NCI-H2171 (cell line): ENCODE measurements around the gene TMEM109.
"Not testable (repeated sequence)": the region's sequence is repeated elsewhere in the genome, so short reads cannot be mapped to it uniquely, and the experiment has no call there.

Experiments
- DNase-seq: peaks from one replicate; lab custom pipeline; 2025; lab: John Stamatoyannopoulos, UW

The TMEM109 gene

DNA sequence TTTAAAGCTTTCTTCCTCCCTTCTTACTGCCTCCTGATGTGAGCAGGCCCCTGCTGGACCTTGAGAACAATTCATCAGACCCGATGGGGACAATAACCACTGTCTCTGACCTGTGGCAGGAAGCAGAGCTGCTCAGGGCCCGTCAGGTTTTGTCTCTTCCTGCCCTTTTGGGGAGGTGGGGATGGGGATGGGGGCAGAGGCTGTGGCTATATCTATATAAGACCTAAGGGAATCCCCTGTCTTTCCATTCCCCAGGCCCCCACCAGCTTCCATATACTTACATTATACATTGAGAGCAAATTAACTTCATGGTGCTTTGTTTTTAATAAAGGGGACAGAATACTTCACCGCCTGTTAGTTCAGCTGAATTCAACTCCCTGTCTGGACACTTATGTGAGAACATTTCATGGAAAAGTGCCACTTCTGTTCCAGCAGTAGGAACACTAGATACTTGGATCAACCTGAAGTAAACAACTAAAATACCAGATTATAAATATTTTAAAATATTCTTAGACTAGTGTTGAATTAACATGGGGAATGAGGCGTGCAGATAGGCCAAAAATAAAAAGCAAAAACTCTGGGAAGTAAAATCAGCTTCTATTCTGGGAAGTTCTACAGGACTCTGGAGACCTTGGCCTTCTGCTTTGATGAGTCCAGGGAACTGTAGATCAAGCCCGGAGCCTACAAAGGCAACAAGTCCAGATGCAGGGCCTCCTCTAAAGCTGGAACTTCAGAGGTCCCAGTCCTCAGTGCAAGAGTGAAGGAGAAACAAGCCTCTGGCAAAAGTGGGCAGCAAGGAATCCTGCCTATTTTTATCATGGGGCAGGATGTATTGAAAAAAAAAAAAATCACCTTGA, 35.5 kb upstream of the TMEM109 start:
- DNase-seq, result no peak

DNA sequence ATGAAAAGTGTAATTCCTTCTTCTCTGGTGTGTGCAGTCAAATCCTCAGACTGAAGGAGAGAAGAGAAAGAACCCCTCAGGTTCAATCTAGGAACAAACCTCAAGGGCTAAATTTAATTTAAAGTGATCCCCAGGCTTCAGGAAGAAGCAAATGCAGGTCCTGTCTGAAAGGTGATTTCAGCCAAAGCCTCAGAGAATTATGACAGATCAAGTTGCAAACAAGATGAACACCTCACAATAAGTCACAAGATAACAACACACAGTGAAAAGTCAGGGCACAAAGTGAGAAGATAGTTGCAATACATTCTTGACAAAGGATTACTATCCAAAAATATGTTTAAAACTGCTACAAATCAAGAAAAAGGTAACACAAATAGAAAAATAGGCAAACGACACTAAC, 34.9 kb upstream of the TMEM109 start:
- no peak for DNase-seq

DNA sequence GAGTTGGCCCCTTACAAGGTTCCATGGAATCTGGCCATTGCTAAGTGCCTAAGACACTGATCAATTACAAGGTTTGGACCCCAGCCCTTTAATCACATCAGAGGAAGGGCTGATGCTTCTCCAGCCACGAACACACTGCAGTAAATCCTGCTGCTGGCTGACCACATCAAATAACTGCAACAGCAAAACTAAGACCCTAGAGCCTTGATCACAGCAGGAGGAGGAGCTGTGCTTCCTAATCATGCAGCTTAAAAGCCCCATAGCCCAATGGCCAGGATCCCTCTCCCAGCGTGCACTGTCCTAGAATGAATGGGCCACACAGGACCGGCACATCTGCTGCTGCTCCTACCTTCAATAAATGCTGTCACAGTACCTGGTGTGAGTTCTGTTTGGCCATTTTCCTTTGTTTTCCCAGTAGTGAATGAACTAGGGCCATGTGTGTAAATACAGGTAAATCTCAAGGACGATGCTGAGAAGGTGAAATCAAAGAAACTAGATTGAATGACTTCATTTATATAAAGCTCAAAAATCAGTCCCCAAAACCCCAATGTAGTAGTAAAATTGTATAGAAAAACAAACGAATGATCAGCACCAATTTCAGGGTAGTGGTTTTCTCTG, 33.9 kb upstream of the TMEM109 start:
- no peak for DNase-seq

DNA sequence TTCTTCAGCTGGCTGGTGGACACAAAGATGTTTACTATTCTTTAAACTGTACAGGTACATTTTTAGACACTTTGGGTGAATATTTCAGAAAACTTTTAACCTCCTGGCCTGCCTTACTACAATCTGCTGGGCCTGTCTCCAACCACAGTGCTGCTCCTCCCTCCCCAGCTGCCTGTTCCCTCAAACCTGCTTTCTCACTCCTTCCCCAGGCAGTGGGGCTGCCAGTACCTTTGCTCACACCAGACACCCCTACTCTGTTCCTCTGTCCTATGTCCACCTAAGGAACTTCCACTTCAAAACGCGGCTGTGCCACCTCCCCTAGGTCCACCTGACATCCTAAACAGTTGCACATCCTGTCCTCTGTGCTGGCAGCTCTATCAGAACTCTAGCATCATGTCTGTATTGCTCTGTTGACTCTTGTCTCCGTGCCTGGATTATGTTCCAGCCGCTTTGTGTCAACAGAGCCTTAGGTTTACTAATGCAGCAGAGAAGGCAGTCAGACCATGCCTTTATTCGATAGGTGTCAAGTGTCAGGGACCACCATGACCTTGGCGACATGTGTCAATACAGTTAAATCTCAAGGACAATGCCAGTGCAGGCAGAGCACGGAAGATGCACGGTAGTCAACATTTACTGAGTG, 33.2 kb upstream of the TMEM109 start:
- no peak for DNase-seq

DNA sequence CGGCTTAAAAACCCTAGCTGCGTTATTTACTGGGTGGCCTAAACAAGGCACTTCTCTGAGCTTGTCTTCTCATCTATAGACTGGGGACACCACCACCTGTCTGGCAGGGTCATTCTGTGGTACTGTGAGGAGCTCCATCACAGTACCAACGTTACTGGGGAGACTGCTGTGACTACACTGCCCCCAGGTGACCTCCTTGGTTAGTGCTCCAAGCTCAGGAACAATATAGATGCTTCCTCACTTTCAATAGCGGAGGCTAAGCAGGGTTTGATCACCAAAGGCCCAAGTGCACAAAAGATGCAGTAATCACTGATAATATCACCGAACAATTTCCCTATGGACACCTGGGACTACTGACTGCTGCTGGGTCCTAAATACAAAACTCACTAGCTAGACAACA, 26.4 kb upstream of the TMEM109 start:
- no peak for DNase-seq

DNA sequence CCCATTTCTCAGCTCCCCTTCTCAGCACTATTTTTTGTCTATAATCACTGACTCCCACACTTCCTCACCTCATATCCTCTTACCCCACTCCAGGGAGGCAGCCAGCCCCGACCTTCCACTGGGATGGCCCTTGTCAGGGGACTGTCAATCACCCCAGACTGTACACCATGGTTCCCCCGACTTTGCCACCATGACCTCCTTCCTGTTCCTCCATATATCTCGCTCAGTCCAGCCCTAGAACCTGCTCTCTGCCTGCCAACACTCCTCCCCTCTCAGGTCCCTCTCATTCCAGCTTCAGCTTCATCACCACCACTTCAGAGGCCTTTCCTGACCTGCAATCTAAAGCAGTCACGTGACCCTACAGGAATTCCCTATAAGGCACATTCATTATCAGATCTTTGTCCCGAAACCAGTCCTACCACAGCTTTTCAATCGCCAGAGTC, 24.1 kb upstream of the TMEM109 start:
- no peak for DNase-seq

DNA sequence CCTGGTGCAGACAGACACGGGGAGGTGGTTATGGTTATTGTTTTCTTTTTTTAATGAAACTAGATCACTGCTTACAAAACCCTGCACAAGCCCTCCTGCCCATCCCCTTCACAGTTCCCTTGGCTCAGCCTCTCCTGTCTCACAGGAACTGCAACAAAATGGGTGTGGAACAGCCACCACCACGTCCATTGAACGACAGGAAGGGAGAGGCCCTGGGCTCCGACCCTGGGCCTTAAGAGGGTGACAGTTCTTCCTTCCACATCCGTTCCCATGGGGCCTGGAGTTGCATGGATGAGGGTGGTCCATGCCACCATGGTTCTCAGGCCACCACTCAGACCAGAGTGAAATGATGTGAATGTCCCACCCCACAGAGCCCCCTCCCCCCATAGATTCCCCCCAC, 23.3 kb upstream of the TMEM109 start:
- no peak for DNase-seq

DNA sequence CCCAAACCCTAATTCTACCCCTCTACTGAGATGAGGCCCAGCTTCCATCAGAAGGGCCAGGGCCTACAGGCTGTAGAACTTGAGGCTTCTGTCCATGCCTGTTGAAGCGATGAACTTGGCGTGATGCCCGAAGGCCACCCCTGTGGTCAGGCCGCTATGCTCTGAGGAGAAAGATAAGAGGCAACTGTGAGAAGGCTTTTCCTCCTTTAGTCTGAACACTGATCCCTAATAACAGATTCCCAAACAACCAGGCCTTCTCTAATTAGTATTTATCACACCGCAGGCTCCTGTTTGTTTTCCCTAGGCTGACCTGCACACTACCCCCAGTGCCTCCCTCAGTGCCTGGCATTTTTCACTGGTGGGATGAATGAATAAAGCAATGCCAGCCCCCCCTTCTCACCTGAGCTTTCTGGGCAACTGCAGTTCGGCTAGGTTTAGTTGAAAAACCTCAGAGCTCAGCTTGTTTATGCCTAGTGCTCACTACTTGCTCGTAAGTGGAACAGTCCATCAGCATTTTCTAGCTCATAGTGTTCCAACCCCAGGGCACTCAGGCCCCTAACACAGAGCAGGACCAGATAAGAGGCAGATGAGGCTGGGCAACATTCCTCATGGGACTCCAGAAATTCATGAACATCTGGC, 22.7 kb upstream of the TMEM109 start:
- DNase-seq, result no peak

DNA sequence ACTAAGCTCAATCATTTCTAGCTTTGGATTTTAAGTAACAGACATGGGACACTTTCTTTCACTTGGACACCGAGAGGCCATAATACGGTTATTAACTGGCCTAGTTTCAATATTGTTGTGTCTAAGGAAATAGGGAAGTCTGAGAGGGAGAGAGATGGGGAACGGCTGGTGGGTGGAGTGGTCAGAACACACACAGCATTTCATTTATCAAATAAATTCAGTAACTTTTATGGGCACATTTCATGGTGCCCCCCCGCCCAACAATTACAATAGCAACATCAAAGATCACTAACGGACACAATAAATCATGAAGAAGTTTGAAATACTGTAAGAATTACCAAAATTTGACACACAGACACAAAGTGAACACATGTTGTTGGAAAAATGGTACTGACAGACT, 18.3 kb upstream of the TMEM109 start:
- DNase-seq, result no peak

DNA sequence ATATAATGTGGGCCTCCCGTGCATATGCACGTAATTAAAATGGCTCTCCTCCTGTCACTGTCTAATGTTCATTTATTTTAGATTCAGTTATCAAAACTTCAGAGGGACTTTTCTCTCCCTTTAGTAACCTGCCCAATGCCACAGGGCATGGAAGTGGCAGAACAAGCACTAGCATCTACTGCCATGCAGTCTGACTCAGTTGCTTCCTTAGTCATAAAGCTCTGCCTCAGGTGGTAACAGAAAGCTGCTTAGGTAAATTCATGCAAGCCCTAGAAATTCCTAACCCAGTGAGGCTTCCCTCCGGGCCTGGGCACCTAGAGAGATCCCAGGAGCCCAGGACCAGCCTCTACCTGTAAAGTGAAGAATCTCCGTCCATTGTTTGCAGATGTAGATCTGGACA, 16.5 kb upstream of the TMEM109 start:
- DNase-seq, result no peak

DNA sequence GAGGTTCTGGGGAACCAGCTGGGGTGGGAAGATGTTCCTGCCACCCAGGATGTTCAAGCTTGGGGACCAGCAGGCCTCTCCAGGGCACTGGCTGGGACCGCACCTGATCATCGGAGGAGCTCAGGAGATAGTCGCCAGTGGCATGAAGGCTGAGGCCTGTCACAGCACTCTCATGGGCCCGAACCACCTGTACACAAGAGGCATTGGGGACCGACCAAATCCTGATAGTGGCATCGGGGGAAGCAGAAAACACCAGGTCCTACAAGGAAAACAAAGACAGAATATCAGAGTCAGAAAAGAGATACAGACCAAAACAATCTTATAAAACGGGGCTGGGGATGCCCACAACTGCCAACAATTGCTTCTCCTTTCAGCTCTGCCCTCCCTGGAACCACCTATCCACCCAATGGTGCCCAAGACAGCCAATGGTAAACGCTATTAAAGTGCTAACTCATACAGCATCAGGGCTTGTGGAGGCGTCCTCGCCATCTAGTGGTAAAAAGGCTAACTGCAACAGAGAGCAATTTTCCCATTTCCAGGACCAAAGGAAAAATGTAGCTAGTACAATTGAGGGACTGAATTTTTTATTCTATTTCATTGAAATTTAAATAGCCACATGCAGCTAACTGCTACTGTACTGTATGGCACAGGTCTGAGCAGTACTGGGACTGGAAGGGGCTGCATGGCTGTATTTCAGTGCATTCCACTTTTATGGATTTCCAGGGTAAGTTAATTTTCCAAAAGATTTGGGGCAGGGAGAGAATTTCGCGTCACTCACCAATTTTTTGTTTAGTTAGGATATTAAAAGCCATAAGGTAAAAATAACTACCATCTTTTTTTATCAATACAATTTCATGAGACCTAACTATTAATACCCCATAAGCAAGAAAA, 14.7 kb upstream of the TMEM109 start:
- peak; percentile 25 for DNase-seq

DNA sequence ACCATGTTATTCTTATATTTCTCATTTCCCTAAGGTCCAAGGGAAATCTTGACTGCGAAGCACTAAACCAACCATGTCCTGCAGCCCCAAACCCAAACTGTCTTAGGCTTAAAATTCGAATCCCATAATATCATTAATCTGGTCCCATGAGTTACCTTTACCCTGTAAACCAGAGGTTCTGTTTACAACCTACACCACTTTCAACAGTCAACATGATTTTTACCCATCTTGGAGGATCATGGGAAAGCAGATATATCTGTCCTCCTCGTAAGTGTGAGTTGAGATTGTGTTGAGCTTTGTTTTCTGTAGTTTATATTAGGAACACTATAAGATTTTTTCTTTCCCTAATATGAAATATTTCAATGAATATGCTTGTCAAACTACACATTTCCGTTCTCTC, 14.0 kb upstream of the TMEM109 start:
- DNase-seq, result no peak

DNA sequence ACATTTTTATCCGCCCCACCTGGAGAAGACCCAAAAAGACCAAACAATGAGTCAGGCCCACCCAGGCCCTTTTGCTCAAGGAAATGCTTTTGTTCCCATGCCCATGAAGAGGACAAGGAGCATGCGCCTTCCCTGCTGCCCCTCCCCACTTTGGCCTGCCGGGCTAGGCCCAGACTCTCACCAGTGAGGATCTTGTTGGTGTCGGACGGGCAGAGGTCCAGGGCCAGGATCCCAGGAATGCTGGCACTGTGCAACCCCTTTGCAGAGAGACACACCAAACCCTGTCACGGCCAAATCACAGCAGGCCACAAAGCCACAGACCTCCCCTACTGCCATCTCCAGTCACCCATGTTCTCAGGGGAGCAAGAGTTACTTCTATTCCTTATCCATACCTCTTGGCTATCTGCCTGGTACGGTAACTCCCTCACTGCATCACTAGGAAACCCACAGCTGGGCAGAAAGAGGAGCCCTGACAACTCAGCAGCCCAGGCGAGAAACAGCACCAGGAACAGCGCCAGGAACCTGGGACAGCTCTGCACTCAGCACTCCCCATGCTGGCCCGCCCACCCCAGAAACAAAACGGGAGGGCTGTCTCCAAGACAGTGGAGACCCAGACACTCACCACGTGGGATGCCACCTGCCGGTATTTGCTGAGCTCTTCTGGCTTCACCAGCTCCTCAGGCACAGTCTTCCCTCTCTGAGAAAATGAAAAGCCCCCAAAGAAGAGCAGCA, 13.1 kb upstream of the TMEM109 start:
- DNase-seq, result no peak

DNA sequence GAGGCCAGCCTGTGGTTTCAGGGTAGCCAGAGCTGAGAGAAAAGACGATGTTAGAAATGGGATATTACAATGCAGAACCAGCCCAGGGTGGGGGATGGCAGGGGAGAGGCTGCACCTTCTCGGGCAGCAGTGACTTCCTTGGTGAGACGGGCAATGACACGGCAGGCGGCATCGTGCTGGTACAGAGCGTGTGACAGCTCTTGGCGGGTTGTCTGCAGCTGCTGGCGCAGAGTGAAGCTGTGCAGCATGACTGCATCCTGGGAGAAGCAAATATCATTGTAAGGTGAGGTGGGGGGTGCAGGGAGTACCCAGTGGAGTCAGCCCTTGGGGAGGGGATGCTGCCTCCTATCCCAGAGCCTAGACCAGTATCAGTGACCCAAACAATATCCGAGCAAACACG, 11.3 kb upstream of the TMEM109 start:
- DNase-seq, result no peak

DNA sequence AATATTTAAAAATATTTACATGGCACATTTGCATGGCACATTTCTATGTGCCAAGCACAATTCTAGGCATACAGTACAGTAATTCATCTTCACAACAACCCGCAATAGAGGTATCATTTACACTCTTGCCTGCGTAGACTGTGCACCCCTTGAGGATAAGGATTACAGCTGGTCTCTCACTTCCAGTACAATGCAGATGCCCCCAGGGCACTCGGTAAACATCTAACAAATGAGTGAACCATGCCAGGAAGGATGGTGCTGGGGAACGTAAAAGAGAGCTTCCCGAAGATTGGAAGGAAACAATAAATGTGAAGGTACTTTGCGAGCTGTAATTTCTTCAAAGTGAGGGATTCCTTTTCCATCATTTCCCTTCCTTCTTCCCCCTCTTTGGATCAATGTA, 8.9 kb upstream of the TMEM109 start:
- DNase-seq, result no peak

DNA sequence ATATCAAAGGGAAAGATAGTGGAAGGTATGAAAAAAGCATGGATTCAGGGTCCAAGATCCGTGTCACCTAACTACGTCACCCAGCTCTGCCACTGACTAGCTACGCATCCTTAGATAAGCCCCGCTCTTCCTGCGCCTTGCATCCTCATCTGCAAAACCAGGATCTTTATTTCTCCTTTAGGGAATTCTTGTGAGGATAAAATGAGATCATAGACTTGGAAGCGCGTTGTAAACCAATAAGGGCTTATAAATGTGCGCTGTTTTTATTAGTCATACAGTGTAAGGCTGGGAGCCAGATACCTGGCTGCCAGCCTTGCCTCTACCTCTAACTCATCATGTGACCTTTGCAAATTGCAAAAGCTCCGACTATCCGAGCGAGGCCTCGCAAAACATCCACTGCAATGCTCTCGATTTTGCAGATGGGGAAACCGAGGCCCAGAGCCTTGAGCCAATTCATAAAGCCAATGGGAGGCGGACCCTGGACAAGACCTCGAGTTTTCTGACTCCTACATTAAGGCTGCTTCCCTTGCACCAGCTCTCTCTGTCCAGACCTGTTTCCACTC, 8.3 kb upstream of the TMEM109 start:
- DNase-seq, result no peak

DNA sequence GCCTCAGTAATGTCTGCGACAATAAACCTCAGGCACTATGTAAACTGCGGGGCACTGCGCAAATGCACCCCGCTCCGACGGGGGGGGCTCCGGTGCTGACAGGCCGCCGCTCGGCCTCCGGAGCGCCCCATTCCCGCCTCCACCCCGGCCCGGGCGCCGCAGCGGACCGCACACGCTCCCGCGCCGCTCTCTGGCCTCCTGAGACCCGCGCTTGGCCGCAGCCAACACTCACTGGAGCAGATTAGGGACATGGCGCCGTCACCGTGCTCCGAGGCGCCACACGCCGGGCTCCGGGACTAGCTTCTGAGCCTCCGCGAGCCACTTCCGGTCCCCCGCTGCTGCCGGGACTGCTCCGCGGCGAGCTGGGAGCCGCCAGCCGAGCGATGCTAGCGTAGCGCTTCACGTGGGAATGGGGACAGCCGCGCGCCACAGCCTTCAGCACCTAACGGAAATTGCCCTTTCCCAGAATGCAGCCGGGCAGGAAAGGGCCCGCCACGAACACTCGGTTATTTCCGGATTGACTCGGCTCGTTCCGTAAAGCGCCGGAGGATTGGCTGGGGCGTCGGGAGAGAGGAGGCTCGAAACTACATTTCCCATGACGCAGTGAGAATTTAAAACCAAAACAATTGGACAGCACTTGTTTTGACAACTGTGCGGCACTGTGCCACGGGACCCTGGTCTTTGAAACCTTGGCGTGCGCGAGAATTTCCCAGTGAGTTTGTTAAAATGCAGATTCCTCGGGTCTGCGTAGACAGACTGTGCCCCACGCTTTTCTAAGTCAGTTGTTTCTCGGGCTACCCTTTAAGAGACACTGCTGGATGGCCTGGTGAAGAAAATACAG, 7.6 kb upstream of the TMEM109 start, which contains the start of gene PRPF19:
Gene PRPF19, minus strand, starts transcription at position 454 of the 841 bp plus-strand sequence. Its CDS starts 203 bp downstream, at position 251.
- peak; percentile 94 for DNase-seq

DNA sequence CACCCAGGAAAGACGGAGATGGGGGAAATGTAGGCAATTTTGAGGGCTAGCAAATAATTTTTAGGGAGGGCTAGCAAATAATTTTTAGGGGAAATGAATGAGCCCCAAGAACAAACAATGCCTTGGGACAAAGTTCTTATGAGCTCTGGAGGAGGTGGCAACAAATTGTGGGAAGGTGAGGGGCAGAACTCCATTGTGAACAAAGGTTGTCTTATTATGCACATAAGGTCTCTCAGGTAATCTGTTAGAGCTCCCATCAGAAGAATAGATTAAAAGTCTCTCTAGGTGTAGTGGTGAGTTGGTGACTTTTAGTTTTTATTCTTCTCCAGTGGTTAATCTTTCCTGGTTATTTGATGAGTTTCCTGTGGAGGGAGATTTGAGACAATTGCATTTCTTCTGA, 5.2 kb upstream of the TMEM109 start:
- DNase-seq, result no peak

DNA sequence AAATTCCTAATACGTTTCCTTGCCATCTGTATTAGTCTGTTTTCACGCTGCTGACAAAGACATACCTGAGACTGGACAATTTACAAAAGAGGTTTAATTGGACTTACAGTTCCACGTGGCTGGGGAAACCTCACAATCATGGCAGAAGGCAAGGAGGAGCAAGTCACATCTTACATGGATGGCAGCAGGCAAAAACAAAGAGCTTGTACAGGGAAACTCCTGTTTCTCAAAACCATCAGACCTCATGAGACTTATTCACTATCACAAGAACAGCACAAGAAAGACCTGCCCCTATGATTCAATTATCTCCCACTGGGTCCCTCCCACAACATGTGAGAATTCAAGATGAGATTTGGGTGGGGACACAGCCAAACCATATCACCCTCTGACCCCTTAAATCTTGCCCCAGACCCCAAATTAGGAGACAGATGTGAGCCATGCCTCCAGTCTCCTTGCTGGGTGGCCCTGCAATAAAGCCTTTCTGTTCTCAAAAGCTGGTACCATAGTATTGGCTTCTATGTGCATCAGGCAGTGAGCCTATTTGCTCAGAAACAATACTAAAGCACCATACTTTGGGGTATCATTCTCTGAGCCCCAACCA, 4.2 kb upstream of the TMEM109 start:
- DNase-seq, result not testable (repeated sequence)
